ENCODE measurements around the gene ZNF354C.
"Not testable (repeated sequence)": the region's sequence is repeated elsewhere in the genome, so short reads cannot be mapped to it uniquely, and the experiment has no call there.

ZNF354C gene

GRCh38 chr5:179089502-179089901, 29.3 kb downstream of the ZNF354C start:
- DNase-seq (ENCODE audit: low spot score in 2 of 2) = no peak
- in situ Hi-C loops (cut with MboI; ENCODE audit: low sequenced_read_pairs) = no loop called here
- no peaks in the 10 kb centered on the region for H3K4me1 ChIP-seq

GRCh38 chr5:179101282-179101681, 41.1 kb downstream of the ZNF354C start:
- H3K4me1 ChIP-seq; H3K4me3 ChIP-seq; DNase-seq (ENCODE audit: low spot score in 2 of 2); H3K36me3 ChIP-seq (replicated peaks); in situ Hi-C loops (cut with MboI; ENCODE audit: low sequenced_read_pairs); H3K27me3 ChIP-seq (ENCODE audit: low read depth); H3K9me3 ChIP-seq: not testable (repeated sequence)

More at GRCh38 chr5:179089502-179089901, 29.3 kb downstream of the ZNF354C start:
- H3K36me3 ChIP-seq (replicated peaks) = no peaks in the 10 kb centered on the region
- no peak overlapping the region for H3K4me3 ChIP-seq
- no peaks in the 10 kb centered on the region for H3K27me3 ChIP-seq (ENCODE audit: low read depth)
- H3K9me3 ChIP-seq = peaks cover 3% of the 10 kb centered on the region; the same call in 1 of the 2 replicates

- Histone ChIP-seq H3K4me3 (no peak overlapping the region), H3K36me3 (replicated peaks) (no peaks in the 10 kb centered on the region), H3K9me3 (no peaks in the 10 kb centered on the region), H3K27me3 (ENCODE audit: low read depth) (no peaks in the 10 kb centered on the region), H3K4me1 (no peaks in the 10 kb centered on the region)
- no peak for DNase-seq (ENCODE audit: low spot score in 2 of 2)
- in situ Hi-C loops (cut with MboI; ENCODE audit: low sequenced_read_pairs) = no loop called here
Observed at GRCh38 chr5:179110528-179110927, 50.4 kb downstream of the ZNF354C start.

- Histone ChIP-seq H3K9me3 (no peaks in the 10 kb centered on the region), H3K36me3 (replicated peaks) (no peaks in the 10 kb centered on the region), H3K4me1 (no peaks in the 10 kb centered on the region), H3K4me3 (no peak overlapping the region), H3K27me3 (ENCODE audit: low read depth) (no peaks in the 10 kb centered on the region)
- no peak for DNase-seq (ENCODE audit: low spot score in 2 of 2)
- in situ Hi-C loops (cut with MboI; ENCODE audit: low sequenced_read_pairs) = no loop called here
Observed at GRCh38 chr5:179111267-179112207, 51.4 kb downstream of the ZNF354C start.

- in situ Hi-C loops (cut with MboI; ENCODE audit: low sequenced_read_pairs) = no loop called here
- Histone ChIP-seq H3K36me3 (replicated peaks) (no peaks in the 10 kb centered on the region), H3K9me3 (no peaks in the 10 kb centered on the region), H3K27me3 (ENCODE audit: low read depth) (no peaks in the 10 kb centered on the region), H3K4me1 (no peaks in the 10 kb centered on the region), H3K4me3 (no peak overlapping the region)
- no peak for DNase-seq (ENCODE audit: low spot score in 2 of 2)
Observed at GRCh38 chr5:179112469-179113142, 52.4 kb downstream of the ZNF354C start.

GRCh38 chr5:179113143-179113530, 53.0 kb downstream of the ZNF354C start:
- H3K4me3 ChIP-seq = no peak overlapping the region
- H3K4me1 ChIP-seq = no peaks in the 10 kb centered on the region
- in situ Hi-C loops (cut with MboI; ENCODE audit: low sequenced_read_pairs) = no loop called here
- DNase-seq (ENCODE audit: low spot score in 2 of 2) = no peak
- no peaks in the 10 kb centered on the region for H3K27me3 ChIP-seq (ENCODE audit: low read depth)
- no peaks in the 10 kb centered on the region for H3K9me3 ChIP-seq
- H3K36me3 ChIP-seq (replicated peaks) = no peaks in the 10 kb centered on the region

GRCh38 chr5:179113945-179114641, 53.9 kb downstream of the ZNF354C start:
- H3K27me3 ChIP-seq (ENCODE audit: low read depth) = no peaks in the 10 kb centered on the region
- H3K4me1 ChIP-seq = no peaks in the 10 kb centered on the region
- no peaks in the 10 kb centered on the region for H3K9me3 ChIP-seq
- H3K36me3 ChIP-seq (replicated peaks) = no peaks in the 10 kb centered on the region
- DNase-seq (ENCODE audit: low spot score in 2 of 2) = no peak
- no peak overlapping the region for H3K4me3 ChIP-seq
- in situ Hi-C loops (cut with MboI; ENCODE audit: low sequenced_read_pairs) = no loop called here

GRCh38 chr5:179114756-179115155, 54.6 kb downstream of the ZNF354C start:
- DNase-seq (ENCODE audit: low spot score in 2 of 2) = no peak
- in situ Hi-C loops (cut with MboI; ENCODE audit: low sequenced_read_pairs) = no loop called here
- H3K9me3 ChIP-seq = no peaks in the 10 kb centered on the region

GRCh38 chr5:179115307-179115706, 55.1 kb downstream of the ZNF354C start:
- Histone ChIP-seq H3K4me3 (no peak overlapping the region), H3K27me3 (ENCODE audit: low read depth) (no peaks in the 10 kb centered on the region), H3K36me3 (replicated peaks) (no peaks in the 10 kb centered on the region), H3K9me3 (no peaks in the 10 kb centered on the region; the same call in 1 of the 2 replicates), H3K4me1 (no peaks in the 10 kb centered on the region)
- no peak for DNase-seq (ENCODE audit: low spot score in 2 of 2)
- in situ Hi-C loops (cut with MboI; ENCODE audit: low sequenced_read_pairs) = no loop called here

More at GRCh38 chr5:179114756-179115155, 54.6 kb downstream of the ZNF354C start:
- no peaks in the 10 kb centered on the region for H3K36me3 ChIP-seq (replicated peaks)
- H3K27me3 ChIP-seq (ENCODE audit: low read depth) = no peaks in the 10 kb centered on the region
- H3K4me1 ChIP-seq = no peaks in the 10 kb centered on the region
- no peak overlapping the region for H3K4me3 ChIP-seq

- Histone ChIP-seq H3K27me3 (ENCODE audit: low read depth) (no peaks in the 10 kb centered on the region), H3K36me3 (replicated peaks) (no peaks in the 10 kb centered on the region), H3K4me1 (no peaks in the 10 kb centered on the region), H3K9me3 (no peaks in the 10 kb centered on the region; the same call in 1 of the 2 replicates), H3K4me3 (no peak overlapping the region)
- DNase-seq (ENCODE audit: low spot score in 2 of 2) = no peak
- in situ Hi-C loops (cut with MboI; ENCODE audit: low sequenced_read_pairs) = no loop called here
Observed at GRCh38 chr5:179115845-179116524, 55.8 kb downstream of the ZNF354C start.

GRCh38 chr5:179118338-179118737, 58.2 kb downstream of the ZNF354C start:
- H3K36me3 ChIP-seq (replicated peaks) = no peaks in the 10 kb centered on the region

GRCh38 chr5:179118756-179119414, 58.7 kb downstream of the ZNF354C start:
- DNase-seq (ENCODE audit: low spot score in 2 of 2) = no peak

More at GRCh38 chr5:179118338-179118737, 58.2 kb downstream of the ZNF354C start:
- Histone ChIP-seq H3K4me1 (no peaks in the 10 kb centered on the region), H3K4me3 (no peak overlapping the region), H3K9me3 (no peaks in the 10 kb centered on the region; the same call in 1 of the 2 replicates), H3K27me3 (ENCODE audit: low read depth) (no peaks in the 10 kb centered on the region)
- in situ Hi-C loops (cut with MboI; ENCODE audit: low sequenced_read_pairs) = no loop called here
- DNase-seq (ENCODE audit: low spot score in 2 of 2) = no peak

More at GRCh38 chr5:179118756-179119414, 58.7 kb downstream of the ZNF354C start:
- Histone ChIP-seq H3K4me1 (no peaks in the 10 kb centered on the region), H3K9me3 (no peaks in the 10 kb centered on the region; the same call in 1 of the 2 replicates), H3K36me3 (replicated peaks) (no peaks in the 10 kb centered on the region), H3K4me3 (no peak overlapping the region), H3K27me3 (ENCODE audit: low read depth) (no peaks in the 10 kb centered on the region)
- in situ Hi-C loops (cut with MboI; ENCODE audit: low sequenced_read_pairs) = no loop called here
